Activated T-helper 17 cell treated with anti-CD3 and anti-CD28 coated beads, Interleukin-2, amount 50 U/mL, for 72 hours (primary cell): Measurements from ENCODE around the gene NOB1. TPM values are rescaled to one million over a fixed set of nuclear protein-coding genes. Genes with fewer than 3 reads are reported as not detected.
"Not testable (repeated sequence)": the region's sequence is repeated elsewhere in the genome, so short reads cannot be mapped to it uniquely, and the experiment has no call there.

Experiments used
- ATAC-seq: fragments of 150-1000 bp; cut with Tn5 transposase; replicated peaks from 2 replicates; pipeline ENCODE4 v1.10.0; 2021; ENCODE audit warnings: mild to moderate bottlenecking, moderate library complexity
- H3K27ac Mint-ChIP-seq: one replicate; pipeline ENCODE4 v1.8.0; 2022; ENCODE audit warnings: mixed read lengths
- H3K27me3 Mint-ChIP-seq: one replicate; pipeline ENCODE4 v1.8.0; 2022; ENCODE audit warnings: mixed read lengths
- H3K36me3 Mint-ChIP-seq: one replicate; pipeline ENCODE4 v1.8.0; 2022; ENCODE audit warnings: low read depth, mild to moderate bottlenecking, mixed read lengths
- H3K4me1 Mint-ChIP-seq: one replicate; pipeline ENCODE4 v1.8.0; 2022; ENCODE audit warnings: mixed read lengths
- H3K4me3 Mint-ChIP-seq: one replicate; pipeline ENCODE4 v1.8.0; 2022; ENCODE audit warnings: mild to moderate bottlenecking, mixed read lengths
- H3K9me3 Mint-ChIP-seq: one replicate; pipeline ENCODE4 v1.8.0; 2022; ENCODE audit warnings: mixed read lengths
- total RNA-seq, 2 donors: library from RNA; stranded (reverse); gene quantifications; one replicate each; pipeline ENCODE4 v1.2.3, GENCODE V29; 2022

Gene NOB1
- 10 to 100 TPM; 92.0 to 95.9 TPM for total RNA-seq

DNA sequence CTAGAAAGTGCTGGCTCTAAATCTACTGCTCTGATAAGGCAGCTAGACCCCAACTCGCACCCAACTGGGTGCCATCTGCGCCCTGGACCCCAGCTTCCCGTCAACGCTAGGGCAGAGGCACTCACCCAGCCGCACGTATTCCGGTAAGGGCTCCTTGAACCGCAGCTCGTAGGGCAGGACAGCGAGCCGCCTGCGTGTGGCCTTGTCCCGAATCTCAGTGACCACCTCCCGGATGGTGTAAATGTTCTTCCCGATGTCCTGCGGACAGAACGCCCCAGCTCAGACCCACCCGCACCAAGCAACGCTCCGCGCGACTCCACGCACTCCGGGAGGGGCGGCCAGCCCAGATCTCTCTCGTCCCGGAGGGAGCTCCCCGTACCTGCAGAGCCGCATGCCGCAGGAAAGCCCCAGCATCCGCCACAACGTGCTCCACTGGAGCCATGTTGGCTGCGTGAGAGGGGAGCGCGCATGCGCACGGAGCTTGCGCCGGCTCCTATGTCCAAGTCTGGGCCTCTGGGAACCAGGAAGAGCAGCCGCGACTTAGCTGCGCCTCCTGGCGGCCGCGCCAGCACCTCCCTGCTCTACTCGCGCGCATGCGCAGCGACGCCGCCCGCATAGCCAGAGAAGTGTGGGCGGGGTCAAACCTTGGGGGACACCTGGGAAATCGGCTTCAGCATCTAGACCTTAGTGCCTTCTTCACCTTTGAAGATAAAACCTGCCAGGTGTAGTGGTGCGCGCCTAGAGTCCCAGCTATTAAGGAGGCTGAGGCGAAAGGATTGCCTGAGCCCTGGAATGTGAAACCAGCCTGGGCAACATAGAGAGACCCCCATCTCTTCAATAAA is at the start of gene NOB1:
Gene NOB1, minus strand, starts transcription at position 458 of the 842 bp plus-strand sequence. Its CDS starts 16 bp downstream, at position 442.
- peaks cover 19% of the 10 kb centered on the region for H3K4me1 Mint-ChIP-seq
- H3K4me3 Mint-ChIP-seq, result peak within 1 kb of the TSS; percentile 99
- peak within 1 kb of the TSS; percentile 97 for H3K27ac Mint-ChIP-seq
- no peaks in the 10 kb centered on the region for H3K9me3 Mint-ChIP-seq
- peaks cover 53% of the 10 kb centered on the region for H3K36me3 Mint-ChIP-seq
- no peaks in the 10 kb centered on the region for H3K27me3 Mint-ChIP-seq
- ATAC-seq, result peak; percentile 99

DNA sequence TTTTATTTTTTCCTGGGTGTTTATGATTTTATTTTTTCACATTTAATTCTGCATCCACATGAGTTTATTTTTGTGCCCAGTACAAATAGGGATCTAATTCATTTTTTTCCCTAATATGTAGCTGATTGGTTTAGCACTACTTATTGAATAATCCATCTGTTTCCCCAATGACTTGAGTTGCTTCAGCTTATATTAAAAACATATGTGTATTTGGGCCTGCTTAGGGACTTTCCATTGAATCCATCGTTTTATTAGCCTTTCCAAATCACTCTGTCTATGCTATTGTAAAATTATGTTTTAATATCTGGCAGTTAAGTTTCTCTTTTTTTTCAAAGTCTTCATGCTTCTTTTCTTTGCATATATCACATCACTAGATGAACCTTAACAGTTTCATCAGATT is 49.6 kb upstream of the NOB1 start:
- ATAC-seq, result no peak
- no peaks in the 10 kb centered on the region for H3K27me3 Mint-ChIP-seq
- H3K9me3 Mint-ChIP-seq, result no peaks in the 10 kb centered on the region
- H3K4me1 Mint-ChIP-seq, result no peaks in the 10 kb centered on the region
- no peak overlapping the region for H3K27ac Mint-ChIP-seq
- peaks cover 75% of the 10 kb centered on the region for H3K36me3 Mint-ChIP-seq
- no peak overlapping the region for H3K4me3 Mint-ChIP-seq

DNA sequence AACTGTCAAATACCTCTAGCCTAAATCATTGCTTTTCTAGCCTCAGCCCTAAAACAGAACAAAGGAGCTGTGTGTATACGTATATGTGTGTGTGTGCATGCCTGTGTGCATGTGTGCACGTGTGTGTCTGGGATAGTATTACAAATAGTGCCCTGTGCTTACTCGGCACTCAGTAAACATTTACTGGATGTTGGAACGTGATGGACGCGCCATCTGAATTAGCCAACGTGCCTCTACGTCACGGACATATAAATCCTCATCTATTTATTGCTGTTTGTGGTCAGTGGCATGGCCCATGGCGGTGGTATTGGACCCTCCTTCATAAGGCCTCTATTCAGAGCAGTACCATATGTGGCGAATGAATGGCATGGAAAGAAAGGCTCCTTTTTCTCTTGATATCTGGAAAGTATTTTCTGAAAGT is 44.9 kb upstream of the NOB1 start:
- Mint-ChIP-seq H3K36me3 (peaks cover 80% of the 10 kb centered on the region), H3K27ac (no peak overlapping the region), H3K27me3 (no peaks in the 10 kb centered on the region), H3K4me1 (no peaks in the 10 kb centered on the region), H3K9me3 (no peaks in the 10 kb centered on the region), H3K4me3 (no peak overlapping the region)
- ATAC-seq, result no peak

DNA sequence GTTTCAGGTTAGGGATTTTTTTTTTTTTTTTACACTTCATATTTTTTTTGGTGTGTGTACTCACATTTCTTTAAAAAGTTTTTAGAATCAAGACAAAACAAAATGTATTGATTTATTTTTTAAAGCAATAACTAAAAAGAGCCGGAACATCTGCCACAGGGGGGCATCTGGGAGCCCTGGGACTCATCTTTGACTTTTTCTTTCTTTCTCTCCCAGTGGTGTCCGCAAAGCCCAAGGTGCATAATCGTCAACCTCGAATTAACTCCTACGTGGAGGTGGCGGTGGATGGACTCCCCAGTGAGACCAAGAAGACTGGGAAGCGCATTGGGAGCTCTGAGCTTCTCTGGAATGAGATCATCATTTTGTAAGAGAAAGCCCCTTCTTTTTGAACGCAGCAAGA is 43.7 kb upstream of the NOB1 start:
- Mint-ChIP-seq H3K4me1 (no peaks in the 10 kb centered on the region), H3K4me3 (no peak overlapping the region)

DNA sequence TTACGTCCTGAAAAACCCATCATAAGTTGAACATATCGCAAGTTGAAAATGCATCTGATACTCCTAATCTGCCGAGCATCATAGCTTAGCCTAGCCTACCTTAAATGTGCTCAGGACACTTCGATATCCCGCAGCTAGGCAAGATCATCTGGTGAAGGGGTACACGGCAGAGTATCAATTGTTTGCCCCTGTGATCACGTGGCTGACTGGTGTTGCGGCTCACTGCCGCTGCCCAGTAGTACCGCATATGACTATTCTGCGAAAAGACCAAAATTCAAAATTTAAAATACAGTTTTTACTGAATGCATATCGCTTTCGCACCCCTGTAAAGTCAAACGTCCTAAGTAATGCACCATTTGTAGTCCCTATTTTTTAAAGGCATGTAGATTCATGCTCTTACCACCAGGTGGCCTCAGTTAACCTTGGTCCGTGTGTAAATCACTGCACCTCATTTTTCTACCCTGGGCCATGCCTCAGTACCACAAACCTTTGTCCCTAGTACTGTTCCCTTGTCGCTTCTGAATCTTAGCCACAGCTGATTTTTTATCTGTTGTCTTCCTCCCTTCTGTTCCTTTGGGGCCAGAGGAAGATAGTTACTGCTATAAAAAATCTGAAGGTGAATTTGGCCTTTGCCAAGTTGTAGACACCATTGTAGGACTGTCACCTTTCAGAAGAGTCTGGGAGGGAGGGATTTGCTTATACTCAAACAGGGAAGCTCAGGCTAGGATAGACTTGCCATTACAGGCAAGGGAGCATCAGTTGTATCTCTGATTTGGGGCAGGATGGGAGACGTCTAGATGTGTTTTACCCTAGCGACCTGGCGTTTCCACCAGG is 41.8 kb upstream of the NOB1 start:
- H3K4me3 Mint-ChIP-seq, result no peak overlapping the region
- H3K36me3 Mint-ChIP-seq, result peaks cover 58% of the 10 kb centered on the region
- ATAC-seq, result peak; percentile 45
- no peak overlapping the region for H3K27ac Mint-ChIP-seq
- no peaks in the 10 kb centered on the region for H3K4me1 Mint-ChIP-seq
- no peaks in the 10 kb centered on the region for H3K27me3 Mint-ChIP-seq
- no peaks in the 10 kb centered on the region for H3K9me3 Mint-ChIP-seq

More for the DNA sequence above, 43.7 kb upstream of the NOB1 start:
- no peaks in the 10 kb centered on the region for H3K9me3 Mint-ChIP-seq
- H3K27ac Mint-ChIP-seq, result no peak overlapping the region
- H3K36me3 Mint-ChIP-seq, result peaks cover 72% of the 10 kb centered on the region
- no peaks in the 10 kb centered on the region for H3K27me3 Mint-ChIP-seq
- ATAC-seq, result no peak

DNA sequence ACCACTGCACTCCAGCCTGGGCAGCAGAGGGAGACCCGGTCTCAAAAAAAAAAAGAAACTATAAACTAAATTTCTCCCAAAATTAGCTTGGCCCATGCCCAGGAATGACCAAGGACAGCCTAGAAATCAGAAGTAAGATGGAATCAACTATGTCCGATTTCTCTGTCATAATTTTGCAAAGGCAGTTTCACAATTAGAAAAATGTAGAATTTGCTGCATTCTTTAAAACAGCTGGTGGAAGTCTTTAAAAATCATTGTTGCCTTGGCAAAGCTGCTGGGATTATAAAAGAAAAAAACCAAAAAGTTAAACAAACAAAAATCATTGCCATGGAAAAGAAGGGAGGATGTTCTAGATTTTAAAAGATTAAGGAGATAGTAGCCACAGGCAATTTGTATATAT is 39.8 kb upstream of the NOB1 start:
- H3K9me3 Mint-ChIP-seq, result no peaks in the 10 kb centered on the region
- H3K36me3 Mint-ChIP-seq, result peaks cover 59% of the 10 kb centered on the region
- no peaks in the 10 kb centered on the region for H3K4me1 Mint-ChIP-seq
- no peaks in the 10 kb centered on the region for H3K27me3 Mint-ChIP-seq
- no peak overlapping the region for H3K27ac Mint-ChIP-seq
- H3K4me3 Mint-ChIP-seq, result no peak overlapping the region
- no peak for ATAC-seq

DNA sequence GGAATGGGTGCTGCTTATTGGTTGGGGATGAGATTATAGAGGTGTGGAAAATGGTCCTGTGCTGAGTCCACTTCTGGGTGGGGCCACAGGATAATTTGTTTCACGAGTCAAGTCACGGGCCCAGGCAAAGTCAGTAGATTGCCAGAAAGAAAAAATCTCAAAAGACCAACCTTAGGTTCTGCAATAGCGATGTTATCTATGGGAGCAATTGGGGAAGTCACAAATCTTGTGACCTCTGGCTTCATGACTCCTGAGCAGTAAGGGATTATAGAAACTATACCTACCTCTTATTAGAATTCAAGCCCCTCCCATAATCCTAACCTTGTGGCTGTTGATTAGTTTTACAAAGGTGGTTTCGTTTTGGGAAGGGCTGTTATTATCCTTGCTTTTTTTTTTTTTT is 38.8 kb upstream of the NOB1 start:
- H3K9me3 Mint-ChIP-seq, result no peaks in the 10 kb centered on the region
- H3K27me3 Mint-ChIP-seq, result no peaks in the 10 kb centered on the region
- no peaks in the 10 kb centered on the region for H3K4me1 Mint-ChIP-seq
- no peak overlapping the region for H3K27ac Mint-ChIP-seq
- peaks cover 58% of the 10 kb centered on the region for H3K36me3 Mint-ChIP-seq
- no peak for ATAC-seq
- H3K4me3 Mint-ChIP-seq, result no peak overlapping the region

DNA sequence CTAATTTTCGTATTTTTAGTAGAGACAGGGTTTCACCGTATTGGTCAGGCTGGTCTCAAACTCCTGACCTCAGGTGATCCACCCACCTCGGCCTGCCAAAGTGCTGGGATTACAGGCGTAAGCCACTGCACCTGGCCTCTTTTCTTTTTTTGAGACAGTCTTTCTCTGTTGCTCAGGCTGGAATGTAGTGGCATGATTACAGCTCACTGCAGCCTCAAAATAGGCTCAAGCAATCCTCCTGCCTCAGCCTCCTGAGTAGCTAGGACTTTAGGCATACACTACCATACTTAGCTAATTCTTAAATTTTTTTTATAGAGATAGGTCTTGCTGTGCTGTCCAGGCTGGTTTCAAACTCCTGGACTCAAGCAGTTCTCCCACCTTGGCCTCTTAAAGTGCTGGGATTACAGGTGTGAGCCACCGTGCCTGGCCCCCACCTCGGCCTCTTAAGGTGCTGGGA is 36.7 kb upstream of the NOB1 start:
- Mint-ChIP-seq H3K36me3 (peaks cover 63% of the 10 kb centered on the region), H3K27ac (peak overlapping the region; percentile 30)
- H3K27me3 Mint-ChIP-seq, H3K4me1 Mint-ChIP-seq, ATAC-seq, H3K4me3 Mint-ChIP-seq, H3K9me3 Mint-ChIP-seq: not testable (repeated sequence)

DNA sequence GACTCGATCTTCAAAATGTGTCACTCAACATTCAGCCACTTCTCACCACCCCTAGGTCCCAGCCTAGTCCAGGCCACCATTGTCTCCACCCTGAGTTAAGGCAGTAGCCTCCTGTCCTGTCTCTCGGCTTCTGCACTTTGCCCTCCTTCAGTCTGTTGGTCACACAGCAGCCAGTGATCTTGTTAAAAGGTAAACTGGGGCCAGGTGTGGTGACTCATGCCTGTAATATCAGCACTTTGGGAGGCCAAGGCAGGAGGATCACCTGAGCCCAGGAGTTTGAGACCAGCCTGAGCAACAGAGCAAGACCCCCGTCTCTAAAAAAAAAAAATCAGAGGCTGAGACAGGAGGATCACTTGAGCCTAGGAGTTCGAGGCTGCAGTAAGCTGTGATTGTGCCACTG is 33.2 kb upstream of the NOB1 start:
- Mint-ChIP-seq H3K27me3 (no peaks in the 10 kb centered on the region), H3K4me1 (no peaks in the 10 kb centered on the region), H3K27ac (no peak overlapping the region), H3K9me3 (no peaks in the 10 kb centered on the region), H3K36me3 (peaks cover 84% of the 10 kb centered on the region), H3K4me3 (no peak overlapping the region)
- no peak for ATAC-seq

DNA sequence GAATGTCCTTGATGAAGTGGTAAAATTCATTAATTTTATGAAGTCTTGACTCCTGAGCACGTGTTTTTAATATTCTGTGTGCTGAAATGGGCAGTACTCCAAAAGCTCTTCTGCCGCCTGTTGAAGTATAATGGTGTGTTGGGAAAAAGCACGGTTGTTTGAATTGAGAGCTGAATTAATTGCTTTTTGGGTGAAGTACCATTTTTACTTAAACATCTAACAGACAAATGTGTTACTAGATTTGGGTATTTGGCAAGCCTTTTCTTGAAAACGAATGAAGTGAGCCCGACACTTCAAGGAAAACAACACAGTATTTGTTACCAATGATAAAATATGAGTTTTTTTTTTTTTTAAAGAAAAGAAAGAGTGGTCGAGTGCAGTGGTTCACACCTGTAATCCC is 29.9 kb upstream of the NOB1 start:
- Mint-ChIP-seq H3K36me3 (peaks cover 85% of the 10 kb centered on the region), H3K9me3 (no peaks in the 10 kb centered on the region), H3K4me1 (peaks cover 5% of the 10 kb centered on the region), H3K27ac (no peak overlapping the region), H3K4me3 (no peak overlapping the region), H3K27me3 (no peaks in the 10 kb centered on the region)
- ATAC-seq, result no peak

DNA sequence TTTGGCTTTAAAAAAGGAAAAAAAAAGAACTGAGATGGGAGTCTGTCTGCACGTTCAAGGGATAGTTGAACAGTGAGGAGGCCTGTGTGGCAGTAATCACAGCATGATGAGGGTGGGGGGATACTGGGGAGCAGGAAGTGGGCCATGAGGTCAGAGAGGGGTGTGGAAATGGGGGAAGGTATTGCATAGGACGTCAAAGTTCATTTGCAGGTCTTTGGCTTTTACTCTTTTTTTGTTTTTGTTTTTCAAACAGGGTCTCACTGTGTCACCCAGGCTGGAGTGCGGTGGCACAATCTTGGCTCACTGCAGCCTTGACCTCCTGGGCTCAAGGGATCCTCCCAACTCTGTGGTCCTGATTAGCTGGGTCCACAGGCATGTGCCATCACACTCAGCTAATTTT is 26.4 kb upstream of the NOB1 start:
- no peak overlapping the region for H3K4me3 Mint-ChIP-seq
- no peak for ATAC-seq
- no peaks in the 10 kb centered on the region for H3K27me3 Mint-ChIP-seq
- peaks cover 5% of the 10 kb centered on the region for H3K4me1 Mint-ChIP-seq
- H3K9me3 Mint-ChIP-seq, result no peaks in the 10 kb centered on the region
- H3K36me3 Mint-ChIP-seq, result peaks cover 59% of the 10 kb centered on the region
- peak overlapping the region; percentile 66 for H3K27ac Mint-ChIP-seq

DNA sequence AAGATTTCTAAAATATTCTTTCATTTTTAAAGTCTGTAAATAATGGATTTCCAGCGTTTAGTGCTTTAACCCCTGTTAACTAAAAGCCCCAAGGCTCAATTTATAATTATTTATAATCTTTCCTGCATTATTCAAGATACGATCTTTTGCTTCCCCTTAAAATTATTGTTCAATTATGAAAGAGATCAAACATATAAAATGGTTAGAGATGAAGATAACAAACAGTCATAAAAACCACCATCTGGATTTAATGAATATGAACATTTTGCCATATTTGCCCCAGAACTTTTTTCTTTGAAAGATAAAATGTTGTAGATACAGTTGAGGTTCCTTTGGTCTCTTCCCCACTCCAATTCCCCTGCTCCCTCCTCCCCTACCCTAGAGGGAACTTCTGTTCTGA is 25.0 kb upstream of the NOB1 start:
- H3K9me3 Mint-ChIP-seq, result peaks cover 5% of the 10 kb centered on the region
- peaks cover 59% of the 10 kb centered on the region for H3K36me3 Mint-ChIP-seq
- ATAC-seq, result no peak
- peaks cover 11% of the 10 kb centered on the region for H3K4me1 Mint-ChIP-seq
- no peaks in the 10 kb centered on the region for H3K27me3 Mint-ChIP-seq
- H3K4me3 Mint-ChIP-seq, result no peak overlapping the region
- H3K27ac Mint-ChIP-seq, result no peak overlapping the region

DNA sequence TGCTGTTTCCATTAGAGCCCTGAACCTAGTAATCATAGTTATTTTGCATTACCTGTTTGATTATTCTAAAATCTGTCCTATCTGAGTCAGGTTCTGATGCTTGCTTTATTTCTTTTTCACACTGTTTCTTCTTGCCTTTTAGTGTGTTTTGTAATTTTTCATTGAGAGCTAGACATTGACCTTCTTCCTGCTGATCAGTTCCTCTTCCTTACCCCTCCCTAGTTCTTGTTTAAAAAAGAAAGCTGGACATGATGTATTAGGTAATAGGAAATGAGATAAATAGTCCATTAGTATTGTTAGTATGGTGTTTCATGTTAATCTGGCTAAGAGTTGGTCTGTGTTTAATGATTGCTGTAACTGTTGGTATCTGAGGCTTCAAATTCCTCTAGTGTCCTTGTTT is 20.8 kb upstream of the NOB1 start:
- Mint-ChIP-seq H3K27ac (no peak overlapping the region), H3K27me3 (no peaks in the 10 kb centered on the region), H3K4me3 (no peak overlapping the region), H3K9me3 (peaks cover 5% of the 10 kb centered on the region), H3K36me3 (peaks cover 36% of the 10 kb centered on the region), H3K4me1 (peaks cover 30% of the 10 kb centered on the region)
- no peak for ATAC-seq

DNA sequence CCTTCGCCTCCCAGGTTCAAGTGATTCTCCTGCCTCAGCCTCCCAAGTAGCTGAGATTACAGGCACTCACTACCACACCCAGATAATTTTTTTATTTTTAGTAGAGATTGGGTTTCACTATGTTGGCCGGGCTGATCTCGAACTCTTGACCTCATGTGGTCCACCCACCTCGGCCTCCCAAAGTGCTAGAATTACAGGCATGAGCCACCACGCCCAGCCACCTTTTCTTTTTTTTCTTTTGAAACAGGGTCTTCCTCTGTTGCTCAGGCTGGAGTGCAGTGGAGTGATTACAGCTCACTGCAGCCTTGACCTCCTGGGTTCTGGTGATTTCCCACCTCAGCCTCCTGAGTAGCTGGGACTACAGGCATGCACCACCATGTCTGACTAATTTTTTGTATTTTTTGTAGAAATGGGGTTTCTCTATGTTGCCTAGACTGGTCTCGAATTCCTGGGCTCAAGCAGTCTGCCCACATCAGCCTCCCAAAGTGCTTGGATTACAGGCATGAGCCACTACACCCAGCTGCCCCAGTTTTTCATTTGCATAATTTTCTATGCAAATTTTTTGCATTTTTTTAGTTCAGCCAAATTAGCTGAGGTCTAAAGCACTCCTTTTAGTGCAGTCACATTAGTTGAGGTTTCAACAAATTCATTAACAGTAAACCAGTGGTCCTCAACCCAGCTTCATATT is 18.7 kb upstream of the NOB1 start:
- no peaks in the 10 kb centered on the region for H3K27me3 Mint-ChIP-seq
- peak; percentile 17 for ATAC-seq

More for the DNA sequence above, 18.7 kb upstream of the NOB1 start:
- H3K4me3 Mint-ChIP-seq, result peak overlapping the region; percentile 48
- peak overlapping the region; percentile 83 for H3K27ac Mint-ChIP-seq
- H3K4me1 Mint-ChIP-seq, result peaks cover 35% of the 10 kb centered on the region
- H3K9me3 Mint-ChIP-seq, result peaks cover 5% of the 10 kb centered on the region
- peaks cover 28% of the 10 kb centered on the region for H3K36me3 Mint-ChIP-seq
